ENCODE data around the gene RTN4.

- TF ChIP-seq CTCF (IDR thresholded peaks at IDR 0.05 in 4 of 5, conservative IDR thresholded peaks at IDR 0.05 in 1 of 5) (no peak), POLR2A (IDR thresholded peaks at IDR 0.05) (no peak)
Observed at GRCh38 chr2:55090702-55091101, 40.5 kb upstream of the RTN4 start.

Measured in gastrocnemius medialis (tissue), 4 donors.